Transverse colon (tissue), 4 donors: ENCODE measurements around the gene SRP9.

Experiments
- POLR2A ChIP-seq: fragments of 450-650 bp; IDR thresholded peaks from one replicate; pipeline ENCODE4 v1.6.1; 2016; ENCODE audit warnings: antibody characterized with exemption, mild to moderate bottlenecking, moderate library complexity
- POLR2AphosphoS5 ChIP-seq, 3 donors: sonication (generic); formaldehyde crosslinking; IDR thresholded peaks; one replicate each; pipeline ENCODE4 v1.6.1; 2016; ENCODE audit warnings: antibody characterized with exemption in 3 of 3
- TF ChIP-seq, protein P1 (sequence below), 5 experiments: fragments of 200-600 bp in 3 of 5; fragments of 450-650 bp in 2 of 5; sonication (generic) in 3 of 5; IDR thresholded peaks; 1 replicate in 2 of 5; 2 replicates in 3 of 5; pipeline ENCODE4 v1.5.1; 2016 to 2017; ENCODE audit warnings: antibody characterized with exemption in 5 of 5, inconsistent platforms in 3 of 5, mild to moderate bottlenecking in 2 of 5, moderate library complexity in 1 of 5

DNA sequence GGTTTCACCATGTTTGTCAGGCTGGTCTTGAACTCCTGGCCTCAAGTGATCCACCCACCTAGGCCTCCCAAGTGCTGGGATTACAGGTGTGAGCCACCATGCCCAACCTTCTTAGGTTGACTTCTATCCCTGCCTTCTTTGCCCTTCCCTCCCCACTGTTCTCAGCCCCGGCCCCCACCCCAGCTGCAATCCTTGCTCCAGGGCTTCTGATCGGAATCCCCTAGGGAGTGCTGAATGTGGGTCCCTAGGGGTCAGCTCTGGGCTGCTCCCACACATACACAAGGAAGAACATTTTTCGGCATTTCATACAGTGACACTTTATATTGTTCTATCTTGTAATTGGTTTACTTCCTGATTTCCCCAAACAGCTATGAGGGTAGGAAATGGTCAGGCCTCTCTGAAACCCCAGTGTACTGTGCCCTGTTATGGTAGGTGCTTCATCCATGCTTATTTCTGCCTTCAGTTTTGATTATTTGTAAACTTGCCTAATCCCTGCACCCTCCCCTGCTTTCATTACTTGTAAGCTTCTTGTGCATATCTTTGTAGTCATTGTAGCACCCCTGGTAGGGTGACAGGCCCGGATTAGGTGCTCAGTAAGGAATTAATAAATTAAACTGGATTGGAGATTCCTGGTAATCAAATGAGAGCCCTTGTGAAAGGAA, 5.8 kb upstream of the SRP9 start:
- TF ChIP-seq, protein P1, sequence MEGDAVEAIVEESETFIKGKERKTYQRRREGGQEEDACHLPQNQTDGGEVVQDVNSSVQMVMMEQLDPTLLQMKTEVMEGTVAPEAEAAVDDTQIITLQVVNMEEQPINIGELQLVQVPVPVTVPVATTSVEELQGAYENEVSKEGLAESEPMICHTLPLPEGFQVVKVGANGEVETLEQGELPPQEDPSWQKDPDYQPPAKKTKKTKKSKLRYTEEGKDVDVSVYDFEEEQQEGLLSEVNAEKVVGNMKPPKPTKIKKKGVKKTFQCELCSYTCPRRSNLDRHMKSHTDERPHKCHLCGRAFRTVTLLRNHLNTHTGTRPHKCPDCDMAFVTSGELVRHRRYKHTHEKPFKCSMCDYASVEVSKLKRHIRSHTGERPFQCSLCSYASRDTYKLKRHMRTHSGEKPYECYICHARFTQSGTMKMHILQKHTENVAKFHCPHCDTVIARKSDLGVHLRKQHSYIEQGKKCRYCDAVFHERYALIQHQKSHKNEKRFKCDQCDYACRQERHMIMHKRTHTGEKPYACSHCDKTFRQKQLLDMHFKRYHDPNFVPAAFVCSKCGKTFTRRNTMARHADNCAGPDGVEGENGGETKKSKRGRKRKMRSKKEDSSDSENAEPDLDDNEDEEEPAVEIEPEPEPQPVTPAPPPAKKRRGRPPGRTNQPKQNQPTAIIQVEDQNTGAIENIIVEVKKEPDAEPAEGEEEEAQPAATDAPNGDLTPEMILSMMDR (IDR thresholded peaks at IDR 0.05), result no peak
- TF ChIP-seq POLR2A (no peak), POLR2AphosphoS5 (IDR thresholded peaks at IDR 0.05) (no peak)
